Tibial nerve (tissue), 3 donors: ENCODE results near the gene DCUN1D3.

Experiments
- CTCF ChIP-seq, 5 experiments: fragments of 200-600 bp in 3 of 5; fragments of 450-650 bp in 2 of 5; sonication (generic) in 3 of 5; IDR thresholded peaks; one replicate each; pipeline ENCODE4 v1.5.1; 2016 to 2019; ENCODE audit warnings: antibody characterized with exemption in 5 of 5, mild to moderate bottlenecking in 3 of 5, moderate library complexity in 2 of 5
- POLR2A ChIP-seq, 2 donors: fragments of 450-650 bp; IDR thresholded peaks; one replicate each; pipeline ENCODE4 v1.6.1; 2017; ENCODE audit warnings: antibody characterized with exemption in 2 of 2, mild to moderate bottlenecking in 2 of 2, moderate library complexity in 2 of 2

- TF ChIP-seq CTCF (IDR thresholded peaks at IDR 0.05) (no peak), POLR2A (IDR thresholded peaks at IDR 0.05) (no peak)
These were observed 13.8 kb downstream of the DCUN1D3 start for GRCh38 chr16:20886320-20886719.
